SKM-1 treated with dmso at 0.1 percent for 144 hours (cell line): ENCODE results near the gene ABLIM2.

Experiments used
- DNase-seq: peaks from one replicate; lab custom pipeline; 2025; ENCODE audit not compliant: unreplicated experiment; lab: John Stamatoyannopoulos, UW

ABLIM2 gene

GRCh38 chr4:8159537-8160232 lies 1.1 kb upstream of the ABLIM2 start:
- no peak for DNase-seq

- no peak for DNase-seq
These were observed 486 bp downstream of the ABLIM2 start for GRCh38 chr4:8157944-8158709.

- DNase-seq: no peak
These were observed 1.1 kb downstream of the ABLIM2 start for GRCh38 chr4:8157496-8157895.

GRCh38 chr4:8156617-8157016 lies 2.0 kb downstream of the ABLIM2 start:
- DNase-seq: no peak

GRCh38 chr4:8155660-8156421 lies 2.8 kb downstream of the ABLIM2 start:
- no peak for DNase-seq

- no peak for DNase-seq
These were observed 3.6 kb downstream of the ABLIM2 start for GRCh38 chr4:8155048-8155447.

- DNase-seq: no peak
These were observed 5.2 kb downstream of the ABLIM2 start for GRCh38 chr4:8153441-8153840.

GRCh38 chr4:8152865-8153257 lies 5.8 kb downstream of the ABLIM2 start:
- no peak for DNase-seq

- DNase-seq: no peak
These were observed 6.3 kb downstream of the ABLIM2 start for GRCh38 chr4:8152090-8152864.

GRCh38 chr4:8151165-8151650 lies 7.4 kb downstream of the ABLIM2 start:
- no peak for DNase-seq

- DNase-seq: no peak
These were observed 8.2 kb downstream of the ABLIM2 start for GRCh38 chr4:8150152-8151090.

GRCh38 chr4:8149664-8150063 lies 8.9 kb downstream of the ABLIM2 start:
- no peak for DNase-seq

- no peak for DNase-seq
These were observed 9.7 kb downstream of the ABLIM2 start for GRCh38 chr4:8148785-8149435.

GRCh38 chr4:8148159-8148558 lies 10.5 kb downstream of the ABLIM2 start:
- no peak for DNase-seq

- no peak for DNase-seq
These were observed 11.2 kb downstream of the ABLIM2 start for GRCh38 chr4:8147231-8147970.

GRCh38 chr4:8146157-8146556 lies 12.5 kb downstream of the ABLIM2 start:
- no peak for DNase-seq

GRCh38 chr4:8144359-8144758 lies 14.3 kb downstream of the ABLIM2 start:
- DNase-seq: no peak

GRCh38 chr4:8143392-8144140 lies 15.0 kb downstream of the ABLIM2 start:
- DNase-seq: no peak
